Right lung (tissue), 5 donors: ENCODE measurements around the gene CEP162. TPM values are rescaled to one million over a fixed set of nuclear protein-coding genes. Genes with fewer than 3 reads are reported as not detected.
"Not testable (repeated sequence)": the region's sequence is repeated elsewhere in the genome, so short reads cannot be mapped to it uniquely, and the experiment has no call there.

ENCODE experiments used
- DNase-seq, 2 donors: peaks; one replicate each; pipeline ENCODE4 v3.0.0-alpha.2; 2013
- polyA plus RNA-seq, 5 donors: library from polyadenylated mRNA; unstranded; fragments of 120-200 nt; gene quantifications; one replicate each; pipeline versions ENCODE4 v1.2.1 to v1.2.3, GENCODE V29; 2013; ENCODE audit warnings: inconsistent platforms in 1 of 5, low replicate concordance in 1 of 5; ENCODE audit not compliant: insufficient read length in 5 of 5, insufficient read depth in 1 of 5

The CEP162 gene
- polyA plus RNA-seq, 5 donors, result 11.4 to 29.2 (median 21.5) TPM

DNA sequence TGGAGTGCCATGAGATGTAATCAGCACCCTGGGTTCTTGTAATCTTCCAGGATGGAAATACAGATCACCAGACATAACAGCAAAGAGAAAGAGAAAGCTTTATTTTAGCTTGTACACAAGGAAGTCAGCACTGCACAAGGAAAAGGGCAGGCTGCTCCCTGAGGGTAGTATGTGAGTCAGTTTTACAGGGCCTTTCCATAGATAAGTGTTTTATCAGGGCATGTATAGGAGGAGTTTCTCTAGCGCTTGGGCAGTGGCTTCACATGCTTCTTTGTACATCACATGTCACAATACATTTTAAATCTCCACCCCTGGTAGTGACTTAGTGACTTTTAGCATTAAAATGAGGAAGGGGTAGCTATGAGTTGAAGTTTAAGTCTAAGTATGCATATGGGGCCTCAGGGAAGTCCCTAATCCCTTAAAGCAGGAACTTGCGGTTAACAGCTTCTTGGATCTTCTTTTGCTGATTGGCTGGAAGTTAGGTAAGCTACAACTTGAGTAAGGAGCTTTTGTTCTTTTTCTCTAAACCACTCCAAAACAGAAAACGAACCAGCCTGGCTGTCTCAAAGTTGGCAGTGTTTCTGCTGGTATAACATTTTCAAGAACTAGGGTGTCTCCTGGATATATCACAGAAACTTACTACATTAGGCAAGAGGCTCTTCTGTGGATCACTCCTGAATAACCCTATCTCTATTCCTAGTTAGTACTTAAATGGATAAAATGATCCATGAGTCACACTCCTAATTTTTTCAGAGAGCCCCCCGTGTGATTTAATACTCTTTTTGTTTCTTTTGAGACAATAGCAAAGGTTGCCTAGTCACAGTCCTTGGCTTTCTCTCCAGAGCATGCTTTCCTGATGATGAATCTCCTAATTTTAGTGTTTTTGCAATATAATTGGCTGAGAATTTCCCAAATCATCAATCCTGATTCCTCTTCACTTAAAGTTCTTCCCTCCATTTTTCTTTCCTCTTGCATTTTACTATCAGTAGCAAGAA is 133.7 kb downstream of the CEP162 start:
- DNase-seq, result no peak

DNA sequence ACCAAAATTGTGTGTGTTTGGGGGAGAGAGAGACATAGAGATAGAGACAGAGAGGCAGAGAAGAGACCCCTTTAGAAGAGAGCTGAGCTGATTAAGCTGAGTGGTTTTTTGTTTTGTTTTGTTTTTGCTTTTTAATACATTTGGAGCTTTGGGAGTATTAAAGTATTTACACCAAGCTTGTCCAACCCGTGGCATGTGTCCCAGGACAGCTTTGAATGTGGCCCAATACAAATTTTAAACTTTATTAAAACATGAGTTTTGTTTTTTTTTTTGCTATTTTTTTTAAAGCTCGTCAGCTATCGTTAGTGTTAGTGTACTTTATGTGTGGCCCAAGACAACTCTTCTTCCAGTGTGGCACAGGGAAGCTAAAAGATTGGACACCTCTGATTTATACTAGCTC is 137.9 kb downstream of the CEP162 start:
- no peak for DNase-seq

DNA sequence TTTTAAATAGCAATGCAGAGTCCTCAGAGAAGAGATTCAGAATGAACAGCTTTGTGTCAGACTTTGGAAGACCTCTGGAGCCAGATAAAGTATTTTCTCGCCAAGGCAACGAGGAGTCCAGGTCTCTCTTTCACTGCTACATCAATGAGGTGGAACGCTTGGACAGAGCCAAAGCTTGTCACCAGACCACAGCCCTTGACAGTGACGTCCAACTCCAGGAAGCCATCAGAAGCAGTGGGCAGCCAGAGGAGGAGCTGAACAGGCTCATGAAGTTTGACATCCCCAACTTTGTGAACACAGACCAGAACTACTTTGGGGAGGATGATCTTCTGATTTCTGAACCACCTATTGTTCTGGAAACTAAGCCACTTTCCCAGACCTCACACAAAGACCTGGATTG is 138.4 kb downstream of the CEP162 start:
- no peak for DNase-seq

DNA sequence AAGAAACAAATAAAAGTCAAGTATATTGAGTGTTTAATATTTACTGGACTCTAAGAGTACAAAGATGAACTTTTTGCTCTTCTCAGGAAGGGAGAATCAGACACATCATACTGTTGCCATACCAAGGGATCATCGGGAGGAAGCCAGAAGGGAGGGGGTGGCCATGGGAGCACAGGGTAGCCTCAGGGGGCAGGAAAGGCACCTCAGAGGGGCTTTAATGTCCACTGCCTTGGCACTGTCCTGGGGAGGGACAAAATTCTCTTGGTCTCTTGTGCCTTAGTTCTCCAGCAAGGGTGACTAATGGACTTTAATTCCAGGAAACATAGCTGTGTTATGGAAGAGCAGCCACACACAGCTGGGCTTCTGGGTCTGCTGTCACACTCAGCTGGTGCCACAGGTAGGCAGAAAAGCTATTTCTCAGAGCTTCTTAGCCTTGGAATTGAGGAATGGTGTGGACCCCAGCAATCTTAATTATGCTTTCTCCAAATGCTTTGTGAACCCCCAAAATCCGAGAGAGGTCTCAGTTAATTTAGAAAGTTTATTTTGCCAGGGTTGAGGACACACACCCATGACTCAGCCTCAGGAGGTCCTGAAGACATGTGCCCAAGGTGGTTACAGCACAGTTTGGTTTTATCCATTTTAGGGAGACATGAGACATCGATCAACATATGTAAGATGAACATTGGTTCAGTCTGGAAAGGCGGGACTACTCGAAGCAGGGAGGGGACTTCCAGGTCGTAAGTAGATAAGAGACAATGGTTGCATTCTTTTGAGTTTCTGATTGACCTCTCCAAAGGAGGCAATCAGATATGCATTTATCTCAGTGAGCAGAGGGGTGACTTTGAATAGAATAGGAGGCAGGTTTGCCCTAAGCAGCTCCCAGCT is 140.7 kb downstream of the CEP162 start:
- no peak for DNase-seq

DNA sequence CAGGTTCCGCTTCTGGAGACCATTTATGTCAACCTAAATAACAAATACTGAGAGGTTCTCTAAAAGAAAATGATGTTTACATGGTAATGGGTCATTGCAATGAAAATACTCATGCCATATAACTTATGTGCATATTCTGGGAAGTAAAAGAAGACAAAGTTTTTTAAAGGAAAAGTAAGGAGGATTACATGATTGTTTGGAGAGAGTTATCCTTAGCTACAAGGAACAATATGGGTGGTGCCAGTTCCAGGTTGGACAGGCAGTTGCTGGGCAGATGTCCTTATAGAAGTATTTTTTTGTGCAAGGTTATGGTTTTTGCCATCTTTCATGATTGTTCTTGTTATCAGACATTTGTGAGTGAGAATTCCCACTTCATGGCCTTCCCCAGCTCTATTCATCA is 141.4 kb downstream of the CEP162 start:
- no peak for DNase-seq

DNA sequence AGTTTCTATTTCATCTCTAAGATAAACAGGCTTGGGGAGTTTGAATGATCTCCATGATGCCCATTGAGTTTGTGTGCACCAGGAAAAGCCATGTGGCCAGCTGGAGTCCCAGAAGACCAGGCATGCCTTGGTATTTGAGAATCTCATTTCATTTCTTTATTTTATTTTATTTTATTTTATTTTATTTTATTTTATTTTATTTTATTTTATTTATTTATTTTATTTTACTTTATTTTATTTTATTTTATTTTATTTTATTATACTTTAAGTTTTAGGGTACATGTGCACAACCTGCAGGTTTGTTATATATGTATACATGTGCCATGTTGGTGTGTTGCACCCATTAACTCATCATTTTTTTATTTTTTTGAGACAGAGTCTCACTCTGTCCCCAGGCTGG is 142.7 kb downstream of the CEP162 start:
- not testable (repeated sequence) for DNase-seq

DNA sequence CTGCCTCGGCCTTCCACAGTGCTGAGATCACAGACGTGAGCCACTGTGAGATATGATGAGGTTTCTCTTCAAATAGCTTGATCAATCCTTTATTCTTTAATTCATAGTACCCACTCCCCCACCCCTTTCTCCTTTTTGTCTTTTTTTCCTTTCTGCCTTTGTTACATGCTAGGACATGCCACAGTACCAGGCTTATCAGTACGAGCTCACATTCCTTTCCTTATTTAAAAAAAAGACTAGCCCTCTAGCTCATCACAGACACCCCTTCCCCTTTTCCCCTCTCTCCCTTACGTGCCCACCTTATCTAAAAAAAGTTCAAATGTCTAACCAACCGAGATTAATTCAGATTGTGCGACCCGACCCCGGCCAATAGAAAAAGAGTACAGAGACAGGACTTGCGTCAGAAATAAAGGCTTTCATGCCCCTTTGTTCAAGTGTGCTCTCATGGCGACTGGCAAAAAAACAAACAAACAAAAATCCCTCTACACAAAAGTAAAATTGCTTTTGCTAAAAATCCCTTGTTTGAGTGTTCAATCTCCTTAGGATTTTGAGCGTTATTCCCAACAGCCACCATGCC is 144.7 kb downstream of the CEP162 start:
- no peak for DNase-seq

DNA sequence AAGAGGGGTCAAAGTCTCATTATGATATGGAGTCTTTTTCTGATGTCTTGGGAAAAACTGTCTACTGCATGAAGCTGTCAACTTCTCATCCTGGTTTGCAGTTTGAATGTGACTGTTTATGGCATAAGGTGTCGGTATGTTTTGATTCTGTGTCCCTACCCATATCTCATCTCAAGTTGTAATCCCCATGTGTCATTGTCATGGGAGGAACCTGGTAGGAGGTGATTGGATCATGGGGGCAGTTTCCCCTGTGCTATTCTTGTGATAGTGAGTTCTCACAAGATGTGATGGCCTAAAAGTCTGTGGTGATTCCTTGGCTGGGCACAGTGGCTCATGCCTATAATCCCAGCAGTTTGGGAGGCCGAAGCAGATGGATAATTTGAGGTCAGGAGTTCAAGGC is 146.2 kb downstream of the CEP162 start:
- DNase-seq, result no peak

DNA sequence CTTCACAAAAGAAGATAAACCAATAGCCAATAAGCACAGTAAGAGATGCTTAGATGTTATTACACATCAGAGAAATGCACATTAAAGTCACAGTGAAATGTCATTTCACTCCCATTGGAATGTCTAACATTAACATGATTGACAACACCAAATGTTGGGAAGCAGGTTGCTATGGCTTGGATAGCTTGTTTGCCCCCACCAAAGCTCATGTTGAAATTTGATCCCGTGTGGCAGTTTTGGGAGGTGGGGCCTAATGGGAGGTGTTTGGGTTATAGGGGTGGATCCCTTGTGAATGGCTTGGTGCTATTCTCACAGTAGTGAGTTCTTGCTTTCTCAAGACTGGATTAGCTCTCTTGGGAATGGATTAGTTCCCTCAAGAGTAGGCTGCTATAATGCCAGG is 149.1 kb downstream of the CEP162 start:
- no peak for DNase-seq

DNA sequence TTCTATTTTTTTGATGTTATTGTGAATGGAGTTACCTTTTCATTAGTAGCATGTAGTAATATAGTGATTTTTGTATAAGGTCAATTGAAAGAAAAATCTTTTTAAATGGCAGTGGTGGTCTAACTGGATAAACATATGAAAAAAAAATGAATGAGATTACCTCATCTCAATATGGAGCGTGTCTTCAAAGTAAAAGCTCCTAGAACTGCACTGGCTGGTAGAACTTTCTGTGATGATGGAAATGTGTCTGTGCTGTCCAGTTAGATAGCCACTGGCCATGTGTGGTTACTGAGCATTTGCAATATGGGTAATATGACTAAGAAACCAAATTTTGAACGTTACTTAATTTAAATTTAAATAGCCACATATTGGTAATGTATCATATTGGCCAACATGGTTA is 149.8 kb downstream of the CEP162 start:
- no peak for DNase-seq

DNA sequence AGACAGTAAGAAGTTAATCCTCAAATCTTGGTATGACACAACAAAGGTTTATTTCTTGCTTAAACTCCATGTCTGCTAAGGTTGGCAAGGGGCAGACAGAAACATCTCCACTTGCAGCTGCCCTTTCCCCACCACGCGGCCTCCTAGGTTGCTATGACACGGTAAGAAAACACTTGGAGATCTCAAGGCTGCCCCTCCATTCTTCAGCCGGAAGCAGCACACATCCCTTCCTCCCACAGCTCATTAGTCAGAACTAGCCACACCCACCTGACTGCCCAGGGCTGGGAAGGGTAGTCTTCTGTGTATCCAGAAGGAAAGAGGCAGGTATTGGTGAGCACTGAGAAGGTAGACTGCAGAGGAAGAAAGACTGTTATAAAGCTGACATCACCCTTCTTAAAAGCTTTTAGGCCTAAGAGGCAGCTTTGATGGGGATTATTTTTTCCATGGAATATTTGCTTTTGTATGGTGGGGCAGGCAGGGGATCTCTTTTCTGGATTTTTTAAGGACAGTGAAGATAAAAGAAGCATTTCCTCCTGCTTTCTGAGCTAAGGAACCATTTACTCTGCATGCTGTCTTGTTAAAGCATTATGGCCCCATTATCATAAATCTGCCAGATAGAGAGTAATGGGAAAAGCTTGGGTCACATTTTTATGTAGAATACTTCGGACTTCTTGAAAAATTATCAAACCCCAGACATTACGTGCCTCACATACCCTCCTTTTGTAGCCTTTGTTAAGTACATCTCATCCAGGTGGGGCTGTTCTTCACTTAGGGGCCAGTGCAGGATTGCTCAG is 152.3 kb downstream of the CEP162 start:
- DNase-seq, result no peak

Other genes with a start within 250 kb of the CEP162 start
- 1 to 10 TPM; 4.8 to 8.4 (median 6.2) TPM for gene MRAP2, start 193.9 kb downstream of the CEP162 start, polyA plus RNA-seq